Colonic mucosa (tissue), 4 donors: ENCODE measurements around the gene SEMA5A. TPM values are rescaled to one million over a fixed set of nuclear protein-coding genes. Genes with fewer than 3 reads are reported as not detected.

Experiments used
- DNase-seq: peaks from one replicate; pipeline ENCODE4 v3.0.0-alpha.2; 2020
- H3K27ac ChIP-seq: fragments of 200-600 bp; one replicate; pipeline ENCODE4 v1.8.0; 2021
- H3K27me3 ChIP-seq: fragments of 200-600 bp; one replicate; pipeline ENCODE4 v1.8.0; 2021
- H3K36me3 ChIP-seq: fragments of 200-600 bp; one replicate; pipeline ENCODE4 v1.8.0; 2021
- H3K4me1 ChIP-seq: fragments of 200-600 bp; one replicate; pipeline ENCODE4 v1.8.0; 2021; ENCODE audit warnings: mild to moderate bottlenecking
- H3K4me3 ChIP-seq: fragments of 200-600 bp; one replicate; pipeline ENCODE4 v1.8.0; 2021
- H3K9ac ChIP-seq, 2 donors: one replicate each; pipeline ENCODE4 v1.7.0; 2013; ENCODE audit warnings: control low read depth in 2 of 2, low read depth in 2 of 2, low read length in 2 of 2
- H3K9me3 ChIP-seq: fragments of 200-600 bp; one replicate; pipeline ENCODE4 v1.8.0; 2021
- intact Hi-C: fragments of 100-400 bp; cut with DNase I; formaldehyde crosslinking; loops from one replicate; pipeline ENCODE4 v1.14.1; 2022
- total RNA-seq, 2 donors: library from RNA; stranded (reverse); fragmentation: NEBNext Ultra II Directional in 1 of 2; extraction: Animal tissue kit (Norgen Biotek cat#: 25700) in 1 of 2; gene quantifications; one replicate each; pipeline ENCODE4 v1.2.1, GENCODE V29; 2021
- TF ChIP-seq, protein P1 (sequence below): fragments of 200-600 bp; IDR thresholded peaks from one replicate; pipeline ENCODE4 v1.8.0; 2022; ENCODE audit warnings: antibody characterized with exemption, mild to moderate bottlenecking
- donor health status: healthy.
- donor health status: DM: no; HTN: no; CAD: no.
- donor health status: DM: no; HTN: no; CAD: no.

SEMA5A gene
- total RNA-seq, 2 donors from 2014 or later, result 23.3 to 32.7 TPM

DNA sequence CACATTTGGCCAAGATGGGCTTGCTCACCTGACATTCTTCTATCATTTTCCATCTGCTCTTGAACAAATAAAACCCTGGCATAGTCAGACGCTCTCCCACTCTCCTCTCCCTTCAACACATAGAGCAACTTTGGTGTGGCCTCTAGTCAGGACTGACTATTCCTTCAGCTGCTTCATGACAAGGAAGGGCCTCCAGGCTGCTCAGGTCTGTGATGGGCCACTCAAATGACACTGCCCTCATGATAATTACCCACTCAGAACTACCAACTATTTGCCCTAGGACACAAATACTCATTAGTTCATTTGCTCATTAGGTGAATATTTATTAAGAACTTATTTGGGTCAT, 376.3 kb downstream of the SEMA5A start:
- Histone ChIP-seq H3K4me3 (no peak overlapping the region), H3K9me3 (no peaks in the 10 kb centered on the region), H3K4me1 (no peaks in the 10 kb centered on the region), H3K27me3 (no peaks in the 10 kb centered on the region), H3K27ac (no peak overlapping the region), H3K9ac (no peak overlapping the region), H3K36me3 (no peaks in the 10 kb centered on the region)
- DNase-seq, result no peak
- intact Hi-C loops, result no loop called here
- TF ChIP-seq, protein P1, sequence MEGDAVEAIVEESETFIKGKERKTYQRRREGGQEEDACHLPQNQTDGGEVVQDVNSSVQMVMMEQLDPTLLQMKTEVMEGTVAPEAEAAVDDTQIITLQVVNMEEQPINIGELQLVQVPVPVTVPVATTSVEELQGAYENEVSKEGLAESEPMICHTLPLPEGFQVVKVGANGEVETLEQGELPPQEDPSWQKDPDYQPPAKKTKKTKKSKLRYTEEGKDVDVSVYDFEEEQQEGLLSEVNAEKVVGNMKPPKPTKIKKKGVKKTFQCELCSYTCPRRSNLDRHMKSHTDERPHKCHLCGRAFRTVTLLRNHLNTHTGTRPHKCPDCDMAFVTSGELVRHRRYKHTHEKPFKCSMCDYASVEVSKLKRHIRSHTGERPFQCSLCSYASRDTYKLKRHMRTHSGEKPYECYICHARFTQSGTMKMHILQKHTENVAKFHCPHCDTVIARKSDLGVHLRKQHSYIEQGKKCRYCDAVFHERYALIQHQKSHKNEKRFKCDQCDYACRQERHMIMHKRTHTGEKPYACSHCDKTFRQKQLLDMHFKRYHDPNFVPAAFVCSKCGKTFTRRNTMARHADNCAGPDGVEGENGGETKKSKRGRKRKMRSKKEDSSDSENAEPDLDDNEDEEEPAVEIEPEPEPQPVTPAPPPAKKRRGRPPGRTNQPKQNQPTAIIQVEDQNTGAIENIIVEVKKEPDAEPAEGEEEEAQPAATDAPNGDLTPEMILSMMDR, result no peak

DNA sequence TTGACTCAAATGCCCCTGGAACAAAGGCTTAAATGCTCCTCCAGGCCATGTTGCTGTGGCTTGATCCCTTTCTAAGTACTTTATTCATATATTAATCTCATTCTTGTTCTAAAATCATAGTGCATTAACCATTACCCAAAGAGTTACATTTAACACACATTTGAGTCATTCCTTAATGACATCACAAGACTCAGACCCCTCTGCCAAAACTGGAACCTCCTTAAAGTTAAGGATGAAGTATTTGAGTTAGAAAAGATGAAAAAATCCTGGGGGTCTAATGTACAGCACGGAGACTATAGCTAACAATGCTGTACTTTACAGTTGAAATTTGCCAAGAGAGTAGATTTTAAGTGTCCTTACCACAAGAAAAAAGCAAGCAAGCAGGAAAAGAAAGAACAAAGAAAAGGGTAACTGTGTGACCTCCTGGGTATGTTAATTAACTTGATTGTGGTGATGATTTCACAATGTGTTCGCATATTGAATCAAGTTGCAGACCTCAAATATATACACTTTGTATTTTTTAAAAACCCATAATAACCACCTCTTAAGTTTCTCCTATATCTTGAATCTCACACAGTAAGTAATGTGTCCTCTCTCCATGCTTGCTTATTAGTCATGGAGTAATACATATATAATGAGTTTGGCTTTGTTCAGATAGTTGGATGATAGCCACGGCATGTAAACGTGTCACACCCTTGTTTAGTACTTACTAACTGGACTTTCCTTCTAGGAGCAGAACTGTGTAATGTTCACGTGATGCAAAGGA, 376.9 kb downstream of the SEMA5A start:
- TF ChIP-seq, protein P1, result no peak
- DNase-seq, result no peak
- no peaks in the 10 kb centered on the region for H3K4me1 ChIP-seq
- intact Hi-C loops, result no loop called here
- no peaks in the 10 kb centered on the region for H3K9me3 ChIP-seq
- H3K9ac ChIP-seq, result no peak overlapping the region
- H3K27ac ChIP-seq, result no peak overlapping the region
- no peak overlapping the region for H3K4me3 ChIP-seq
- H3K36me3 ChIP-seq, result no peaks in the 10 kb centered on the region
- H3K27me3 ChIP-seq, result no peaks in the 10 kb centered on the region

DNA sequence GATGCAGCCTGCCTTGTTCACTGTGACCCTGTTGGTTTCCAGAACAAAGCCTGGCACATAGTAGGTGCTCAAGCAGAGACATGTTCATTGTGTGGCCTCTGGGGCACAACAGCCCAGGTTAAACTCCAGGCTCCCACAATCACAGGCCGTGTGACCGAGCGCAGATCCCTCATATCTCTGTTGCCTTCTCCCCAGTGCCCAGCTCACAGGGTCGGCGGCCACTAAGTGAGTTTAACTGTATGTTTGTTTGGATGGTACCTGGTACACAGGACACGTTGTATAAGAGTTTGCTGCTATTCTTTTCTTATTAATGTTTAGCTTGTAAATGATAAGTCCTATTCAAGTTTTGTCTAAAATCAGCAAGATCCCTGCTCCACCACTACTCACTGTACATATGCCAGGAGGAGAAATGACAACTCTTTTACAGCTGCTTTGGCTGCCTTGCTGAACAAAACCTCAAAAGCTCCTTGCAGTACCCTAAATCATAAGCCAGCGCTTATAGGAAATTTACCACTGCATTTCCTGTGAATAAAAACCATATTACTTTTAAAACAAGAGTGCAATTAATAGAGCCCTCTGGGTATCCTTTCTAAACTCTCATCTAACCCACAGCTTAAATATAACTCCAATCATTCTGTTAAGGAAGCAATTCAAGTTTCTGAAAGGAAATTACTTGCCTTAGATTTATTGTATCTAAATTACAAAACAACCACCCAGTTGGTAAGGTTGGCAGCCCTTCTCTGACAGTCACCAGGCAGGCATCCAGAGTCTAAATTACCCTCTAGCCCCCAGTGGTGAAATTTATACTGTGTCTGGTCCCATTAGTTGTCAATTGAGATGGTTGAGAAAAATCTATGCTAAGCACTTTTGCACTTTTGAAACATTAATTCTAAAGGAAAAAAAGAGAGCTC, 379.4 kb downstream of the SEMA5A start:
- TF ChIP-seq, protein P1, result no peak
- Histone ChIP-seq H3K9ac (no peak overlapping the region), H3K36me3 (no peaks in the 10 kb centered on the region), H3K9me3 (no peaks in the 10 kb centered on the region), H3K27me3 (no peaks in the 10 kb centered on the region), H3K27ac (no peak overlapping the region), H3K4me1 (no peaks in the 10 kb centered on the region), H3K4me3 (no peak overlapping the region)
- intact Hi-C loops, result no loop called here
- no peak for DNase-seq

DNA sequence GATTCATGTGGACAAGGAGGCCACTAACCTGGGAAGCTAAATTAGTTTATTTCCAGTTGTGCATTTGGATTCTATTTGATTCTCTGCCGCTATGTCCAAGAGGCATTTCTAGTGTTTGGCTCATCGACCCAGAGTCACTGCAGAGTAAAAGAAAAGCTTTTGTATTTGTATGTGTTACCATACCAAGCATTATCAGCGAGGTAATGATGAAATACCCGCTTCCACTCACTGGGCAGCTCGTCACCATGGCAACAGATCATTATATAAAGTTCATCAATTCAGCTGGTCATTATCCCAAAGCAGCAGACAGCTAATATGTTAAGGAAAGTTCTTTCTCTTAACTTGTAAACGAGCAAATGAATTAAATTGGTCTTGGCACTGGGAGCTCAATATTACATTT, 380.3 kb downstream of the SEMA5A start:
- H3K36me3 ChIP-seq, result no peaks in the 10 kb centered on the region
- intact Hi-C loops, result no loop called here
- no peak overlapping the region for H3K4me3 ChIP-seq
- no peak overlapping the region for H3K27ac ChIP-seq
- no peak for DNase-seq
- no peaks in the 10 kb centered on the region for H3K9me3 ChIP-seq
- H3K4me1 ChIP-seq, result no peaks in the 10 kb centered on the region
- H3K9ac ChIP-seq, result no peak overlapping the region
- H3K27me3 ChIP-seq, result no peaks in the 10 kb centered on the region
- TF ChIP-seq, protein P1, result no peak

DNA sequence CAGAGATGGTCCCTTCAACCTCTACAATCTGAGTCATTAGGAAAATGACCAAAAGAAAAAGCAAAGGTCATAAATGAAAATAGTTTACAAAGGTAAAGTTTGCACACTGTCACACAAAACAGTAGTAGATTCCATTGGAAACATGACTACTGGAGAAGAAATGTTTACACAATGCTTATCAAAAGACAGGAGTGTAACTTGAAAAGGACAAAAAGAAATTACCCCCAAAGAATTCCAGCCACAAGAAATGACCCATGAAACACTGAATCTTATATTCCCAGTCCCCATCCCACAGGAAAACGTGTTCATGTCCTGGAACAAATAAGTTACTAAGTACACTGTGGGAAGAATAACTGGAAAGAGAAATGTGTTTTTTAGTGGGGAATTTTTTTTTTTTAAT, 385.1 kb downstream of the SEMA5A start:
- H3K4me1 ChIP-seq, result no peaks in the 10 kb centered on the region
- intact Hi-C loops, result no loop called here
- no peak overlapping the region for H3K27ac ChIP-seq
- no peak overlapping the region for H3K4me3 ChIP-seq
- no peak overlapping the region for H3K9ac ChIP-seq
- no peaks in the 10 kb centered on the region for H3K36me3 ChIP-seq
- no peaks in the 10 kb centered on the region for H3K27me3 ChIP-seq
- DNase-seq, result no peak
- no peaks in the 10 kb centered on the region for H3K9me3 ChIP-seq
- TF ChIP-seq, protein P1, result no peak
